Gastrocnemius medialis (tissue), 4 donors: ENCODE data around the gene AJAP1. TPM values are rescaled to one million over a fixed set of nuclear protein-coding genes. Genes with fewer than 3 reads are reported as not detected.

Experiments
- ATAC-seq, 2 donors: fragments of 150-250 bp; one replicate each; pipeline ENCODE4 v1.9.1; 2016
- DNase-seq, 2 donors: peaks; one replicate each; pipeline ENCODE4 v3.0.0-alpha.2; 2019
- H3K27ac ChIP-seq, 4 donors: fragments of 200-600 bp; sonication (generic); 1 replicate in 1 of 4; 2 replicates in 3 of 4; pipeline ENCODE4 v1.5.1; 2016 to 2018; ENCODE audit warnings: mild to moderate bottlenecking in 2 of 4, moderate library complexity in 1 of 4
- H3K27me3 ChIP-seq, 3 donors: fragments of 200-600 bp; sonication (generic) in 2 of 3; 1 replicate in 1 of 3; 2 replicates in 2 of 3; pipeline versions ENCODE4 v1.5.1 to v1.6.0; 2016 to 2019; ENCODE audit warnings: mild to moderate bottlenecking in 1 of 3, moderate library complexity in 1 of 3
- H3K36me3 ChIP-seq, 2 donors: fragments of 200-600 bp; sonication (generic) in 1 of 2; one replicate each; pipeline ENCODE4 v1.5.1; 2017 to 2018
- H3K4me1 ChIP-seq, 2 donors: fragments of 200-600 bp; sonication (generic) in 1 of 2; one replicate each; pipeline ENCODE4 v1.5.1; 2016 to 2017; ENCODE audit warnings: mild to moderate bottlenecking in 2 of 2
- H3K4me3 ChIP-seq, 4 donors: fragments of 200-600 bp; sonication (generic) in 3 of 4; 1 replicate in 1 of 4; 2 replicates in 3 of 4; pipeline ENCODE4 v1.5.1; 2016 to 2019; ENCODE audit warnings: mild to moderate bottlenecking in 2 of 4
- H3K9me3 ChIP-seq, 3 donors: fragments of 200-600 bp; sonication (generic) in 2 of 3; 1 replicate in 1 of 3; 2 replicates in 2 of 3; pipeline ENCODE4 v1.5.1; 2016 to 2019
- CTCF ChIP-seq, 5 experiments: fragments of 450-650 bp in 3 of 5; fragments of 200-600 bp in 2 of 5; sonication (generic) in 2 of 5; IDR thresholded peaks in 4 of 5; conservative IDR thresholded peaks in 1 of 5; 1 replicate in 4 of 5; 2 replicates in 1 of 5; pipeline ENCODE4 v1.5.1; 2016 to 2019; ENCODE audit warnings: antibody characterized with exemption in 5 of 5, mild to moderate bottlenecking in 3 of 5, moderate library complexity in 3 of 5
- POLR2A ChIP-seq, 2 donors: fragments of 450-650 bp; IDR thresholded peaks; one replicate each; pipeline ENCODE4 v1.6.1; 2017; ENCODE audit warnings: antibody characterized with exemption in 2 of 2, mild to moderate bottlenecking in 2 of 2, moderate library complexity in 2 of 2
- in situ Hi-C, 4 donors: fragments of 200-750 bp; cut with MboI; loops; one replicate each; pipeline versions ENCODE4 v1.15.0 to v1.8.0; 2017; ENCODE audit warnings: low sequenced_read_pairs in 4 of 4
- intact Hi-C: fragments of 100-400 bp; cut with DNase I; formaldehyde crosslinking; loops from one replicate; pipeline ENCODE4 v1.15.1; 2023; ENCODE audit warnings: low total_unique reads
- total RNA-seq, 4 donors: library from RNA; depleted of rRNA; stranded (reverse); fragments of >200 nt; gene quantifications; one replicate each; pipeline versions ENCODE4 v1.1.0 to v1.2.3, GENCODE V29; 2016

The AJAP1 gene
- total RNA-seq, 4 donors from 2014 or later: 0.03 to 0.18 (median 0.05) TPM; not detected in 1

GRCh38 chr1:4661595-4661917 lies 7.1 kb downstream of the AJAP1 start:
- Histone ChIP-seq H3K27me3 (peaks cover 10 to 36% (median 19%) of the 10 kb centered on the region in 3 donors), H3K4me1 (no peaks in the 10 kb centered on the region), H3K9me3 (no peaks in the 10 kb centered on the region), H3K27ac (no peak overlapping the region), H3K4me3 (no peak overlapping the region), H3K36me3 (no peaks in the 10 kb centered on the region)
- DNase-seq (no peak), ATAC-seq (no peak)
- intact Hi-C loops (no loop called here), in situ Hi-C loops (no loop called here)
- TF ChIP-seq POLR2A (IDR thresholded peaks at IDR 0.05): no peak
- TF ChIP-seq CTCF (IDR thresholded peaks at IDR 0.05 in 4 of 5, conservative IDR thresholded peaks at IDR 0.05 in 1 of 5): no peak

GRCh38 chr1:4662168-4662567 lies 7.8 kb downstream of the AJAP1 start:
- no peaks in the 10 kb centered on the region for H3K4me1 ChIP-seq
- H3K27me3 ChIP-seq: peaks cover 10 to 36% (median 17%) of the 10 kb centered on the region in 3 donors
- no peak overlapping the region for H3K27ac ChIP-seq
- no peak for ATAC-seq
- intact Hi-C loops: no loop called here
- H3K9me3 ChIP-seq: no peaks in the 10 kb centered on the region
- no peak for DNase-seq
- H3K36me3 ChIP-seq: no peaks in the 10 kb centered on the region
- H3K4me3 ChIP-seq: no peak overlapping the region
- TF ChIP-seq CTCF (IDR thresholded peaks at IDR 0.05 in 4 of 5, conservative IDR thresholded peaks at IDR 0.05 in 1 of 5): no peak
- TF ChIP-seq POLR2A (IDR thresholded peaks at IDR 0.05): no peak
- in situ Hi-C loops: no loop called here

- no peaks in the 10 kb centered on the region for H3K9me3 ChIP-seq
- no peak for DNase-seq
- H3K36me3 ChIP-seq: no peaks in the 10 kb centered on the region
- peaks cover 10 to 35% (median 16%) of the 10 kb centered on the region in 3 donors for H3K27me3 ChIP-seq
- ATAC-seq: no peak
- in situ Hi-C loops (no loop called here), intact Hi-C loops (no loop called here)
- TF ChIP-seq POLR2A (IDR thresholded peaks at IDR 0.05) (no peak), CTCF (IDR thresholded peaks at IDR 0.05 in 4 of 5, conservative IDR thresholded peaks at IDR 0.05 in 1 of 5) (no peak)
- H3K27ac ChIP-seq: no peak overlapping the region
- no peak overlapping the region for H3K4me3 ChIP-seq
- H3K4me1 ChIP-seq: no peaks in the 10 kb centered on the region
Observed at GRCh38 chr1:4662723-4663122, 8.3 kb downstream of the AJAP1 start.

- Histone ChIP-seq H3K27me3 (peaks cover 0 to 23% (median 3%) of the 10 kb centered on the region in 3 donors), H3K27ac (no peak overlapping the region), H3K4me3 (no peak overlapping the region), H3K9me3 (no peaks in the 10 kb centered on the region), H3K36me3 (no peaks in the 10 kb centered on the region), H3K4me1 (no peaks in the 10 kb centered on the region)
- intact Hi-C loops (no loop called here), in situ Hi-C loops (no loop called here)
- ATAC-seq: no peak
- no peak for DNase-seq
- no peak for TF ChIP-seq POLR2A (IDR thresholded peaks at IDR 0.05)
- no peak for TF ChIP-seq CTCF (IDR thresholded peaks at IDR 0.05 in 4 of 5, conservative IDR thresholded peaks at IDR 0.05 in 1 of 5)
Observed at GRCh38 chr1:4664095-4664494, 9.7 kb downstream of the AJAP1 start.

- H3K9me3 ChIP-seq: no peaks in the 10 kb centered on the region
- no peaks in the 10 kb centered on the region for H3K4me1 ChIP-seq
- TF ChIP-seq CTCF (IDR thresholded peaks at IDR 0.05 in 4 of 5, conservative IDR thresholded peaks at IDR 0.05 in 1 of 5) (no peak), POLR2A (IDR thresholded peaks at IDR 0.05) (no peak)
- no peak for ATAC-seq
- H3K27ac ChIP-seq: no peak overlapping the region
- in situ Hi-C loops: no loop called here
- intact Hi-C loops: no loop called here
- peaks cover 0 to 19% (median 0%) of the 10 kb centered on the region in 3 donors for H3K27me3 ChIP-seq
- no peak for DNase-seq
- H3K4me3 ChIP-seq: no peak overlapping the region
- H3K36me3 ChIP-seq: no peaks in the 10 kb centered on the region
Observed at GRCh38 chr1:4664606-4665005, 10.2 kb downstream of the AJAP1 start.
